Trophoblast cell (in vitro differentiated cells and primary cell): ENCODE results near the gene VPREB1.
"Not testable (repeated sequence)": the region's sequence is repeated elsewhere in the genome, so short reads cannot be mapped to it uniquely, and the experiment has no call there.

ENCODE experiments used
- DNase-seq, 2 donors: peaks; one replicate each; pipeline ENCODE4 v3.0.0-alpha.2; 2016
- H2AFZ ChIP-seq: 2 replicates; pipeline ENCODE4 v1.6.1; 2013; ENCODE audit warnings: low read length, moderate library complexity, mild to moderate bottlenecking; ENCODE audit not compliant: insufficient read depth, poor library complexity
- H2AK5ac ChIP-seq: 2 replicates; pipeline ENCODE4 v1.6.1; 2013; ENCODE audit warnings: mild to moderate bottlenecking, low read length
- H2BK120ac ChIP-seq: 2 replicates; pipeline ENCODE4 v1.6.1; 2013; ENCODE audit warnings: low read length, mild to moderate bottlenecking, moderate library complexity; ENCODE audit not compliant: insufficient read depth, poor library complexity
- H2BK12ac ChIP-seq: 2 replicates; pipeline ENCODE4 v1.6.1; 2013; ENCODE audit warnings: mild to moderate bottlenecking, low read length, moderate library complexity
- H2BK5ac ChIP-seq: 2 replicates; pipeline ENCODE4 v1.6.1; 2013; ENCODE audit warnings: low read length, low read depth, moderate library complexity, mild to moderate bottlenecking; ENCODE audit not compliant: poor library complexity
- H3K14ac ChIP-seq: 2 replicates; pipeline ENCODE4 v1.6.1; 2013; ENCODE audit warnings: mild to moderate bottlenecking, low read length
- H3K18ac ChIP-seq: 2 replicates; pipeline ENCODE4 v1.6.1; 2013; ENCODE audit warnings: mild to moderate bottlenecking, low read length
- H3K23ac ChIP-seq: 2 replicates; pipeline ENCODE4 v1.6.1; 2013; ENCODE audit warnings: low read length
- H3K27ac ChIP-seq: 2 replicates; pipeline ENCODE4 v1.5.1; 2013; ENCODE audit warnings: low read depth, mild to moderate bottlenecking, inconsistent platforms, low read length, moderate library complexity
- H3K27me3 ChIP-seq: 2 replicates; pipeline ENCODE4 v1.6.1; 2013; ENCODE audit warnings: inconsistent platforms, mild to moderate bottlenecking, low read length, moderate library complexity; ENCODE audit not compliant: insufficient read depth
- H3K36me3 ChIP-seq, 2 experiments: 1 replicate in 1 of 2; 2 replicates in 1 of 2; pipeline ENCODE4 v1.6.1; 2013; ENCODE audit warnings: low read length in 2 of 2, mild to moderate bottlenecking in 2 of 2, moderate library complexity in 1 of 2; ENCODE audit not compliant: insufficient read depth in 2 of 2, control insufficient read depth in 1 of 2
- H3K4ac ChIP-seq: 2 replicates; pipeline ENCODE4 v1.6.1; 2013; ENCODE audit warnings: low read depth, mild to moderate bottlenecking, low read length, moderate library complexity
- H3K4me1 ChIP-seq, 2 experiments: 1 replicate in 1 of 2; 2 replicates in 1 of 2; pipeline ENCODE4 v1.6.1; 2013; ENCODE audit warnings: low read length in 2 of 2, mild to moderate bottlenecking in 2 of 2, moderate library complexity in 1 of 2; ENCODE audit not compliant: insufficient read depth in 2 of 2, control insufficient read depth in 1 of 2
- H3K4me2 ChIP-seq: 2 replicates; pipeline ENCODE4 v1.6.1; 2013; ENCODE audit warnings: inconsistent platforms, mild to moderate bottlenecking, low read length, moderate library complexity
- H3K4me3 ChIP-seq: 2 replicates; pipeline ENCODE4 v1.5.1; 2013; ENCODE audit warnings: mild to moderate bottlenecking, low read depth, low read length, inconsistent platforms
- H3K79me1 ChIP-seq: one replicate; pipeline ENCODE4 v1.6.1; 2013; ENCODE audit warnings: low read length
- H3K79me2 ChIP-seq: 2 replicates; pipeline ENCODE4 v1.6.1; 2013; ENCODE audit warnings: low read length, mild to moderate bottlenecking; ENCODE audit not compliant: control insufficient read depth, insufficient read depth, poor library complexity
- H3K9ac ChIP-seq: 2 replicates; pipeline ENCODE4 v1.6.1; 2013; ENCODE audit warnings: mild to moderate bottlenecking, low read length
- H3K9me3 ChIP-seq: 2 replicates; pipeline ENCODE4 v1.6.1; 2013; ENCODE audit warnings: low read depth, mild to moderate bottlenecking, control low read depth, inconsistent platforms, low read length; ENCODE audit not compliant: insufficient read depth
- H4K12ac ChIP-seq: 2 replicates; pipeline ENCODE4 v1.6.1; 2013; ENCODE audit warnings: low read depth, mild to moderate bottlenecking, low read length, moderate library complexity
- H4K8ac ChIP-seq: 2 replicates; pipeline ENCODE4 v1.6.1; 2013; ENCODE audit warnings: low read depth, mild to moderate bottlenecking, low read length, moderate library complexity
- H4K91ac ChIP-seq: one replicate; pipeline ENCODE4 v1.6.1; 2013; ENCODE audit warnings: low read depth, mild to moderate bottlenecking, low read length, moderate library complexity
- WGBS: extraction: QIAGEN DNeasy Blood & Tissue Kit; methylation state at CpG from one replicate; pipeline ENCODE4 v1.1.7; 2013; ENCODE audit warnings: missing lambda C conversion rate; ENCODE audit not compliant: insufficient read length, insufficient coverage; ENCODE audit errors: extremely low coverage; 5-methylcytosine and 5-hydroxymethylcytosine counted together

Gene VPREB1

DNA sequence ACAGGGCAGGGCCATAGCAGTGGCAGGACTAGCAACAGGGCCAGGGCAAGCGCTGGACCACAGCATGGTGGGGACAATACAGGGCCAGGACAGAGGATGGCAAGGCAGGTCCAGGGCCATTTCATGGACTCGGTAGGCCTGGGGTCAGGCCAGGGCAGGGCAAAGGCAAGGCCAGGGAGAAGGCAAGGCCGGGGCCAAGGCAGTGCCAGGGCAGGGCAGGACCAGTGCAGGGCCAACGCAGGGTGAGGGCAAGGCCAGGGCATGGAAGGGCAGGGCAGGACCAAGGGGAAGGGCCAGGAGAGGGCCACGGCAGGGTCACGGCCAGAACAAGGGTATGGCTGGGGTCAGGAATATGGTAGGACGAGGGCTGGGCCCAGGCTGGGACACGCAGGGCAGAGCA is 45.1 kb downstream of the VPREB1 start:
- not testable (repeated sequence) for H3K23ac ChIP-seq, H2BK120ac ChIP-seq, H3K79me2 ChIP-seq, H3K14ac ChIP-seq, H2BK5ac ChIP-seq, H3K27ac ChIP-seq, H2BK12ac ChIP-seq, H2AFZ ChIP-seq, H2AK5ac ChIP-seq, DNase-seq, H3K4me2 ChIP-seq, H3K27me3 ChIP-seq, H3K79me1 ChIP-seq, H3K9ac ChIP-seq, H3K4me3 ChIP-seq, H3K4ac ChIP-seq, H4K12ac ChIP-seq, H3K18ac ChIP-seq, H4K91ac ChIP-seq, H3K9me3 ChIP-seq, H3K4me1 ChIP-seq, H4K8ac ChIP-seq
- WGBS = no CpG with 5 or more reads among the region's 8 CpGs
- H3K36me3 ChIP-seq = peaks cover 19 to 22% of the 10 kb centered on the region in 2 experiments

- not testable (repeated sequence) for H3K18ac ChIP-seq, H2BK12ac ChIP-seq, H3K14ac ChIP-seq, H3K4ac ChIP-seq, H3K9ac ChIP-seq, H3K27me3 ChIP-seq, H3K27ac ChIP-seq, H3K4me2 ChIP-seq, H3K4me3 ChIP-seq, H3K79me1 ChIP-seq, H3K4me1 ChIP-seq, H2AFZ ChIP-seq, H4K91ac ChIP-seq, H2BK5ac ChIP-seq, H2BK120ac ChIP-seq, H3K9me3 ChIP-seq, DNase-seq, H4K12ac ChIP-seq, H4K8ac ChIP-seq, H3K23ac ChIP-seq, H3K79me2 ChIP-seq, H2AK5ac ChIP-seq
- peaks cover 19 to 22% of the 10 kb centered on the region in 2 experiments for H3K36me3 ChIP-seq
- WGBS = no CpG with 5 or more reads among the region's 3 CpGs
These were observed 46.7 kb downstream of the VPREB1 start for GRCh38 chr22:22291129-22291806.

DNA sequence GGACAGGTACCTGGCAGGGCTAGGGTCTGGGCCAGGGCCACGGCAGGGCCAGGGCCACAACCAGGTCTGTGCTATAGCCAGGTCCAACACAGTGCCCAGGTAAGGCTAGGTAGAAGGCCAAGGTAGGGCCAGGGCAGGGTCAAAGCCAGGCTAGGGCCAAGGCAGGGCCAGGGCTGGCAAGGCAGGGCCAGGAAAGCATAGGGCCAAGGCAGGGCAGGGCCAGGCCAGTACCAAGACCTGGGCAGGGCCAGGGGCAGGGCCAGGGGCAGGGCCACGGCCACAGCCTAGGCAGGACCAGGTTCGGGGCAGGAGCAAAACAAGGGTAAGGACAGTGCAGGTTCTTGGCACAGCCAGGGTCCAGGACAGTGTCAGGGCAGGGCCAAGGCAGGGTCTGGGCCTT is 48.1 kb downstream of the VPREB1 start:
- H3K4me1 ChIP-seq = not testable (repeated sequence)
- WGBS = no CpG with 5 or more reads among the region's 3 CpGs

GRCh38 chr22:22293436-22293835 is 48.9 kb downstream of the VPREB1 start:
- H3K9me3 ChIP-seq, H3K18ac ChIP-seq, H3K9ac ChIP-seq, H3K4ac ChIP-seq, H3K27me3 ChIP-seq, H3K4me2 ChIP-seq, H2BK5ac ChIP-seq, H3K4me1 ChIP-seq, H3K23ac ChIP-seq, H3K4me3 ChIP-seq, H2BK12ac ChIP-seq, H4K91ac ChIP-seq, H2AFZ ChIP-seq, H3K79me1 ChIP-seq, H3K27ac ChIP-seq, DNase-seq, H4K8ac ChIP-seq, H2AK5ac ChIP-seq, H4K12ac ChIP-seq, H3K14ac ChIP-seq, H2BK120ac ChIP-seq, H3K79me2 ChIP-seq: not testable (repeated sequence)
- no CpG with 5 or more reads among the region's 7 CpGs for WGBS
- peaks cover 19 to 22% of the 10 kb centered on the region in 2 experiments for H3K36me3 ChIP-seq

More for the DNA sequence above, 48.1 kb downstream of the VPREB1 start:
- H2BK12ac ChIP-seq, H3K9ac ChIP-seq, H2BK120ac ChIP-seq, H3K4me2 ChIP-seq, H4K91ac ChIP-seq, H2BK5ac ChIP-seq, H3K4me3 ChIP-seq, H2AK5ac ChIP-seq, H3K9me3 ChIP-seq, H3K14ac ChIP-seq, H3K18ac ChIP-seq, H2AFZ ChIP-seq, H3K79me1 ChIP-seq, H4K8ac ChIP-seq, H3K4ac ChIP-seq, H4K12ac ChIP-seq, H3K23ac ChIP-seq, H3K79me2 ChIP-seq, H3K27me3 ChIP-seq, DNase-seq, H3K27ac ChIP-seq: not testable (repeated sequence)
- H3K36me3 ChIP-seq = peaks cover 19 to 22% of the 10 kb centered on the region in 2 experiments
